Hematopoietic multipotent progenitor cell (in vitro differentiated cells): ENCODE measurements around the gene PRKAG3. TPM values are rescaled to one million over a fixed set of nuclear protein-coding genes. Genes with fewer than 3 reads are reported as not detected.
A peak's percentile ranks its signal among the peaks of the same experiment; 100 is the strongest.

Experiments used
- DNase-seq, 3 donors: peaks; one replicate each; pipeline ENCODE4 v3.0.0-alpha.2; 2011 to 2015; ENCODE audit warnings: low read depth in 2 of 3, low spot score in 2 of 3
- total RNA-seq: library from RNA; depleted of rRNA; stranded (reverse); fragments of >200 nt; gene quantifications from one replicate; pipeline ENCODE4 v1.2.3, GENCODE V29; 2012

Gene PRKAG3
- total RNA-seq, 1 donor, result not detected

DNA sequence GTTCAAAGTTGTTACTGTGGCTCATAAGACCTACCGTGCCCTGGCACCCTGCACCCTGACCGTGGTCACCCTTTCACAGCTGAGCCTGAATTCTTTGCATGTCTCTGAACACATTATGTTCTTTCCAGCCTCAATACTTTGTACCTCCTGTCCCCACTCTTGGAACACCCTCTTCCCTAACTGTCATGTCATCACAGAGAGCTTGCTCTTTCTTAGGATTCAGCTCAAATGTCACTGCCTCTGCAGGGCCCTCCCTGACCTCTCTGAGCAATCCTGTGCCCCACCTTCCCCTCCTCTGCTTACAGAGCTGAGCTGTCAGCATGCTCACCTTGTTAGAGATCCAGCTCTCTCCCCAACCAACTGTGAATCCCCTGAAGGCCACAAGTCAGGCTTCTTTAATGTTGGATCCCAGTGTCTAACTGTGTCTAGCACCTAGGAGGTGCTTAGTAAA lies 15.0 kb downstream of the PRKAG3 start:
- DNase-seq, result no peak

DNA sequence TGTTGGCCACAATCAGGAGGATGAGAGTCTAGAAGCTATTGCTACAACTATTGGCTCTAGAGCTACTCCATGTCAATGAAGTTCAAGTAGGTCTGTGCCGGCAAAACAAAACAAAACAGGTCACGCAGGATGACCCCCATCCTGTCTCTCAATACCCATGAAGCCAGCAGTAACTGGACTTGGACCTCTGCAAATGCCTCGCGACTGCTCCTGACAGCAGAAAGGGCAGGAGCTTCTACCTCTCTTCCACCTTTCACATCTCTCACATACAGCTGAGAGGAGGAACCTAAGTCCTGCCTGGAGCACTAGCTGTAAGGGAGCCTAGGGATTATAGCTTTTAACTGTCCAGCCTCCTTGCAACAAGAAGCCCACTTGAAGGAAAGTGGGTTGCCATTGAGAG lies 16.0 kb downstream of the PRKAG3 start:
- no peak for DNase-seq

DNA sequence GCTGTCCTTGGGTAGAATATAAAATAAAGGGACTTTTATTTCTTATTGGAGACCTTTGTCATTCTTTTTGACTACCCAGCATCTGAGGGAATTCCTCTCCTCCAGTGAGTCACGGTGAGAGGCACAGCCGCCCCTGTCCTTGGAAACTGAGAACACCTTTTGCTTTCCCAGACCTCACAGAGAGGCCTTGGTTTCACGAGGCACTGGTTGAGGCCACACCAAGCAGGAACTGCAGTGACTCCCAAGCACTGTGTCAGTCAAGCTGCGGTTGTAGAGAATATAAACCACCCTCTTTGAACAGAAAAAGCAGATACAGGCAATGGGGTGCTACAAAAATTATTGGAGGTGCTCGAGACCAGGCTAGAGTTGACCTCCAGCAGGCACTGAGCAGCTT lies 16.4 kb downstream of the PRKAG3 start:
- DNase-seq, result no peak

GRCh38 chr2:218814540-218815243 lies 16.9 kb downstream of the PRKAG3 start:
- DNase-seq, result no peak

GRCh38 chr2:218813771-218814460 lies 17.7 kb downstream of the PRKAG3 start:
- DNase-seq, result no peak

GRCh38 chr2:218812861-218813260 lies 18.7 kb downstream of the PRKAG3 start:
- no peak for DNase-seq

GRCh38 chr2:218812096-218812815 lies 19.3 kb downstream of the PRKAG3 start:
- DNase-seq, result no peak

DNA sequence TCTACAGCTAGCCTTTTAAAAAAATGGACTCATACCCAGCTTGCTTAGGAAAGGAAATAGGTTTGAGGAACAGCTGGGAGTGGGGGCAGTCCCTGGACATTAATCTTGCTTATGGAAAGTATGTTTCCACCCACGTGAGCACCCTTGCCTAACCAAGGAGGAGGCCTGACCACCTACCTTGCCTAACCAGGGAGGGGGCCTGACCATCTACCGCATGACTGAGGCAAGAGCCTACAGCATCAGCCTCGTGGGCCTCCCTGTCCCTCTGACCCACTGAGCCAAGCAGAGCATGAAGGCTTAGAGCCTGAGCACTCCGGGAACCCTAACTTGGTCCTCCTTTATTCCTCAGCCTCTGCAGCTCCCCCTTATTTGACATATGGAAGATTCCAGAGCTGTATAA lies 20.2 kb downstream of the PRKAG3 start:
- no peak for DNase-seq

DNA sequence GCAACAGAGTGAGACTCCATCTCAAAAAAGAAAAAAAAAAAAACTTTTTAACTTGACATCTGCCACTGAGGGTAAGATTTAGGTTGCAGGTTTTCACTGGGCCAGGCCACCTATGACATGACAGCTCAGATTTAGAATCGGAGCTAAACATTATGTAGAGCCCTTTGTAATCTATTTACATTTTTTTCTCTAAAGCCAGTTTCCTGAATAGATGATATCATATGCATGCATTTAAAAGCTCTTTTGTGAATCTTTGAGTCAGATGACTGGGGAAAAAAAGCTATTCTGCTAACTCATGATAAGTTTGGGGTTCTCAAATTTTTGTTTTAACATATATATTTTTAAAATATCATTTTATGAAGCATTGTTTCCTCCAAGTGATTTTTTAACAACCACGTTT lies 21.3 kb downstream of the PRKAG3 start:
- no peak for DNase-seq

DNA sequence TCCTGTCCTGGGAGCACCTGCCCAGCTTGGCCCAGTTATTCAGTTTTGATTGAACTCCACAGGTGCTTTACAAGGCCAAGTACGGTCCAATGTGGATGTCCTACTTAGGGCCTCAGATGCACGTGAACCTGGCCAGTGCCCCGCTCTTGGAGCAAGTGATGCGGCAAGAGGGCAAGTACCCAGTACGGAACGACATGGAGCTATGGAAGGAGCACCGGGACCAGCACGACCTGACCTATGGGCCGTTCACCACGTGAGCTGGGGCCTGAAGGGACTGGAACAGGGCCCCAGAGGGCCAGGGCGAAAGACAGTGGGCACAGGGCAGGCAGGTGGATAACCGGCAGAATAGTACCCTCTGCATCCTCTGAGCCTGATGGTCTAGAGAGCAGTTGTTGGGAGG lies 22.1 kb downstream of the PRKAG3 start:
- DNase-seq, result no peak

DNA sequence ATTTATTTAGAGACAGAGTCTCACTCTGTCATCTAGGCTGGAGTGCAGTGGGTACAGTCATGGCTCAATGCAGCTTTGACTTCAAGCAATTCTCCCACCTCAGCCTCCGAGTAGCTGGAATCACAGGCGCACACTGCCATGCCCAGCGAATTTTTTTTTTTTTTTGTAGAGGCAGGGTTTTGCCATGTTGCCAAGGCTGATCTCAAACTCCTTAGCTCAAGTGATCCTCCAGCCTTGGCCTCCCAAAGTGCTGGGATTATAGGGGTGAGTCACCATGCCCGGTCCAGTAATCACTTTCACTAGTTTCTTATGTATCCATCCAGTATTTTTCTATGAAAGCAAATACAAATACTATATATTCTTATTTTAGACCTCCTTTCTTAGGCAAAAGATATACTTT lies 24.0 kb downstream of the PRKAG3 start:
- no peak for DNase-seq

DNA sequence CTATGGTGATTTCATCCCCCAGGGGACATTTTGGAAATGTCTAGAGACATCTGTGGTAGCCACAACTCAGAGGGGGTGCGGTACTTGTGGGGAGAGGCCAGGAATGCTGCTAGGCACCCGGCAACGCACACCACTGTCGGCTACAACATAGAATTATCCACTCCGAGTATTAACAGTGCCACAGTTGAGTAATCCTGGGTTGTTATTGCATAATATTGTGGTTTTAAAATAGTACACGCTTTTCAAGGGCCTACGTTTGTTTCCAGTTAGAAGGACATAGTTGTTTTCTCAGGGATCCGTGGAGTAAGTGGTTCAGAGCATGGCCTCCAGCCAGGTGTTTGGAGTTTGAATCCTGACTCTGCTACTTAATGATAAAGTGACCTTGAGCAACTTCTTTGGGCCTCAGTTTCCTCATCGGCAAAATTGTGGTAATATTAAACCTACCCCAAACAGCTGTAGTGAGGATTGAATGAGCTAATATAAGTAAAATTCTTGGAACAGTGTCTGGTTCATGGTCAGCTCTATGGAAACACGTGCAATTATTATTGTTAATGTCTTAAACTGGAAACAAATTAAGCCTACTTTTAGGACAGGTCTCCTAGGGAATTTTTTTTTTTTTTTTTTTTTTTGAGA lies 25.1 kb downstream of the PRKAG3 start:
- peak in 2 of 3 donors; percentile 33 to 66 for DNase-seq

- no peak for DNase-seq
Observed at GRCh38 chr2:218805627-218806026, 26.0 kb downstream of the PRKAG3 start.

DNA sequence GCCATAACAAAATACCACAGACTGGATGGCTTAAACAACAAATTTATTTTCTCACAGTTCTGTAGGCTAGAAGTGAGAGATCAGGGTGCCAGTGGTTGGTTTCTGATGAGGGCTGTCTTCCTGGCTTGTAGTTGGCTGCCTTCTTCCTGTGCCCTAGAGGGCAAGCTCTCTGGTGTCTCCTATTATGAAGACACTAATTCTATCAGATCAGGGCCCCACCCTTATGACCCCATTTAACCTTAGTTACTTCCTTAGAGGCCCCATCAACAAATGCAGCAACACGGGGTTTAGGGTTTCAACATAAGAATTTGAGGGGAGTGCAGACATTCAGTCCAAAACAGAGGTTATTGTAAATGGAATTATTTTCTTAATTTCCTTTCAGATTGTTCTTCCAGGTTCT lies 26.8 kb downstream of the PRKAG3 start:
- DNase-seq, result no peak

DNA sequence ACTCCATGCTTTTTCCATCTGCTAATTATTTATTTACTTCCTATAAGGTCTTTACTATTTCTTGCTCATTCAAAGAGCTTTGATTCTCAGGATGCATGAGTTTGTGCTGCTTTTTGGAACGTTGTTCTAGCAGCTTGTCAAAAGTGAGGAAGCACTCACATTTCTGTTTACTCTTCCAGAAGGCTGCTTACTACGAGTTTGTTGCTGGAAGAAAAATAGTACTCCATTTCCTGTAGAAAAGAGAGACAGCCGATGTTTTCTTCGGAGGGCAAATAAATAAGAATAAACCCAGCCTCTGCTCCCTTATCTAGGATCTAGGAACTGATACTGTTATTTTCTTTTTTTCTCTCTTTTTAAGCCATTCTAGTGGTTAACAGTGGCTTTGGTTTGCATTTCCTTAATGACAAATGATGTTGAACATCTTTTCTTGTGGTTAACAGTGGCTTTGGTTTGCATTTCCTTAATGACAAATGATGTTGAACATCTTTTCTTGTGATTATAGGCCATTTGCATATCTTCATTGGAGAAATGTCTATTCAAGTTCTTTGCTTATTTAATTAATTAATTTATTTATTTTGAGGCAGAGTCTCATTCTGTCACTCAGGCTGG lies 29.1 kb downstream of the PRKAG3 start:
- DNase-seq, result peak in 1 of 3 donors; percentile 25

DNA sequence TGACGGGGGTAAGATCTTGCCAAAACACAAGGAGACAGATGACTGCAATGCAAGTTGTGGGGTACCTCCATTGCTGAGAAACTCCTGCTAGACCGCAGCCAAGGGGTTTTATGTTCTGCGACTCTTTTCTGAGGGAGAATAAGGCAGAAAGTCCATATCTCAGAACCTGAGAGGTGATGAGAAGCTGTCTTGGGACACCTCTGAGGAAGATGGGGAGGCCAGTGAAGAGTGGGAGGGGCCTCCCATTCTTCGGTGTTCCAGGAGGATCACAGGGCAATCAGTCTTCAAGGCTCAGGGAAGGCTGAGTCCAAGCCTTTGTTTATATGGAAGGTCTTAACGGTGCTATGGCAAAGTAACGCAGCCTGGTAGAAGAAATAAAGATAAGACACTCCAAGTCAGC lies 31.6 kb downstream of the PRKAG3 start:
- DNase-seq, result no peak

DNA sequence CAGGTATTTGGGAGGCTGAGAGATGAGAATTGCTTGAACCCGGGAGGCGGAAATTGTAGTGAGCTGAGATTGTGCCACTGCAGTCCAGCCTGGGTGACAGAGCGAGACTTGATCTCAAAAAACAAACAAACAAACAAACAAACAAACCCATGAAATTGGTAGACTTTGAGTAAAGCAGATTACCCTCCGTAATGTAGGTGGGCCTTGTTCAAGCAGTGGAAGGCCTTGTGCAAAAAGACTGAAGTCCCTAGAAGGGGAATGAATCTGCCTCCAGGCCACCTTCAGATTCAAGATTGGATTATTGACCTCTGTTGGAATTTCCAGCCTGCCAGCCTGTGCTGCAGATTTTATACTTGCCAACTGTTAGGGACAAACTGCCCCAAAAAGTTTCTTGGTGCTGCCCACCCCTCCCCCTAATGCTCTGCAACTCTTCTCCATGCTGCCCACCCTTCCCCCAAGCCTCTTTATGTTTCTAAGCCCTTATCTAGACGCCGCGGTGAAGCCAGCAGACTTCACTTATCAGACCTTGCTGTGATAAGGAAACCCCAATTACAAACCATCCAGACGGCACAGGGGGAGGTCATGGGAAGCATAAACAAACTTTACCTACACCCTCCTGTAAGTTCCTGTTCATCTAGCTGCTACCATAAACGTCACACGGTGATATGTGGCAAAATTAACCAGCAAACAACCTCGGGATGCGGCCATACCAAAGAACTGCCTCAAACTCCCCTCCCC lies 32.7 kb downstream of the PRKAG3 start:
- no peak for DNase-seq

DNA sequence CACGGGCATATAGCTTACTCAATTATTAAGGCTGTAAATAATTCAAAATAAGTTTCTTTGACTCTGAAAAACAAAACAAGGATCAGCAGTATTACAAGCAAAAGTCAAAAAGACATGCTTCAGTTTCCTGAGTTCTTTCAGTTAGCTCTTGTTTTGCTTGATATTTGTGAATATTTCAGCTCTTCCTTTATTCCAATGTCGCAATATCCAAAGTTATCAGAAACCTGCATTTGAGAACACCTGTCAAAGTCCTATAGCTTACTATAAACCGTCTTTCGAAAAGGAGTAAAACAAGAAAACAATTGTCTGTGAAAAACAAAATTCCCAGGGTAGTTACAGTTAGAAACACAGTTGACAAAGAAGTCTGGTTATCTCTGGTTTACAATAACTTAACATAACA lies 34.9 kb downstream of the PRKAG3 start:
- DNase-seq, result no peak

DNA sequence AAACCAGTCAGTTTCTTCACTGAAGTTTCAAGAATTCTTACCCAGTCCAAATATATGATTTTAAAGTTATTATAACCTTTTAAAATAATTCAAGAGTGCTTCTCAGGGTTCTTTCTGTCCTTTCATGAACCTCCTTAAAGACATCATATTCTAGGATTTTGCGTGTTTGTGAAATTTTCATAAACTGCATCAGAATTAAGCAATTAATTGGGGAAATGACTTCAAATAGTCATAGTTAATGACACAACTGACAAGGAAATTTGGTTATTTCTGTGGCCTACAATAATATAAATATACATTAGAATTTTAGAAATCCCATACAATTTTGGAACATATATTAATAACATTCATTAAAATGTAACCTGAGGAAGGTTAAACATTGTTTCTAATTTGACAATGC lies 39.2 kb downstream of the PRKAG3 start:
- no peak for DNase-seq
